ENCODE results near the gene SLC9A5.

DNA sequence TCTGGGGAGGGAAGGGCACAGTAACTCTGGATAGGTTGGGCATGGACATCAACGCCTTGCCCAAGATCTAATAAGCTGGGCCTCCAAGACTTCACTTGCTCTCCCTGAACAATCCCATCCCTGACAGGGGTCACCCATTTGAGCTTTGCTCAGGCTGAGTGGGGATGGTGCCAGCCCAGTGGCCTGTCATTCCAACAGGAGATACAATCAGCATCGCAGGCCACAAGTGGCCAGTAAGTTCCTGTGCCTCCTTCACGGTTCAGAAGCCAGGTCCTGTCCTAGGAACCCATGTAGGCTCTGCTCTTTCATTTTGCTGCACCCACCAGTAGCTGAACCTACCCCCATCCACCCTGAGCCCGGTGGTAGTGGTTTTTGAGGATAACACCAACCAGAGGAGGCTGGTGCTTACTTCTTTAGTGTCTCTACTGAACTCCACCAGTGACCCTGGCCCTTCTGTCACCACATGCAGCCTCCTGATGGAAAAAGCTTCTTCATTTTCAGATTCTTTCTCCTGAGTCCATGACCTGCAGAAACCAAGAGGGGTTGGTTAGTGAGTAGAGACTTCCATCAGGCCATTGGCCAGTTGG lies 45.5 kb downstream of the SLC9A5 start:
- TF ChIP-seq, protein P1, sequence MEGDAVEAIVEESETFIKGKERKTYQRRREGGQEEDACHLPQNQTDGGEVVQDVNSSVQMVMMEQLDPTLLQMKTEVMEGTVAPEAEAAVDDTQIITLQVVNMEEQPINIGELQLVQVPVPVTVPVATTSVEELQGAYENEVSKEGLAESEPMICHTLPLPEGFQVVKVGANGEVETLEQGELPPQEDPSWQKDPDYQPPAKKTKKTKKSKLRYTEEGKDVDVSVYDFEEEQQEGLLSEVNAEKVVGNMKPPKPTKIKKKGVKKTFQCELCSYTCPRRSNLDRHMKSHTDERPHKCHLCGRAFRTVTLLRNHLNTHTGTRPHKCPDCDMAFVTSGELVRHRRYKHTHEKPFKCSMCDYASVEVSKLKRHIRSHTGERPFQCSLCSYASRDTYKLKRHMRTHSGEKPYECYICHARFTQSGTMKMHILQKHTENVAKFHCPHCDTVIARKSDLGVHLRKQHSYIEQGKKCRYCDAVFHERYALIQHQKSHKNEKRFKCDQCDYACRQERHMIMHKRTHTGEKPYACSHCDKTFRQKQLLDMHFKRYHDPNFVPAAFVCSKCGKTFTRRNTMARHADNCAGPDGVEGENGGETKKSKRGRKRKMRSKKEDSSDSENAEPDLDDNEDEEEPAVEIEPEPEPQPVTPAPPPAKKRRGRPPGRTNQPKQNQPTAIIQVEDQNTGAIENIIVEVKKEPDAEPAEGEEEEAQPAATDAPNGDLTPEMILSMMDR (IDR thresholded peaks at IDR 0.05; ENCODE audit: low read depth, low read length), result no peak
- no peak for TF ChIP-seq POLR2A (IDR thresholded peaks at IDR 0.05; ENCODE audit: extremely low read depth, insufficient read length)
- TF ChIP-seq, protein P2, sequence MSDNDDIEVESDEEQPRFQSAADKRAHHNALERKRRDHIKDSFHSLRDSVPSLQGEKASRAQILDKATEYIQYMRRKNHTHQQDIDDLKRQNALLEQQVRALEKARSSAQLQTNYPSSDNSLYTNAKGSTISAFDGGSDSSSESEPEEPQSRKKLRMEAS (IDR thresholded peaks at IDR 0.05; ENCODE audit: low read depth, low read length), result no peak

All from NB4 (cell line).